Measurements from ENCODE around the gene CATSPERZ.

- TF ChIP-seq POLR2A (IDR thresholded peaks at IDR 0.05) = no peak
- TF ChIP-seq CTCF (IDR thresholded peaks at IDR 0.05) = no peak
- TF ChIP-seq EP300 (IDR thresholded peaks at IDR 0.05) = no peak
- TF ChIP-seq POLR2AphosphoS5 (IDR thresholded peaks at IDR 0.05) = no peak
These were observed 7.5 kb upstream of the CATSPERZ start for GRCh38 chr11:64292460-64293254.
